Breast epithelium (tissue), 4 donors: Measurements from ENCODE around the gene PBXIP1. TPM values are rescaled to one million over a fixed set of nuclear protein-coding genes. Genes with fewer than 3 reads are reported as not detected.
"Not testable (repeated sequence)": the region's sequence is repeated elsewhere in the genome, so short reads cannot be mapped to it uniquely, and the experiment has no call there.

Experiments
- DNase-seq, 2 donors: peaks; one replicate each; pipeline ENCODE4 v3.0.0-alpha.2; 2019; ENCODE audit warnings: low spot score in 2 of 2
- H3K27ac ChIP-seq, 2 donors: fragments of 200-600 bp; sonication (generic) in 1 of 2; one replicate each; pipeline ENCODE4 v1.5.1; 2016 to 2019; ENCODE audit warnings: mild to moderate bottlenecking in 1 of 2
- H3K27me3 ChIP-seq, 2 donors: fragments of 200-600 bp; sonication (generic) in 1 of 2; one replicate each; pipeline versions ENCODE4 v1.5.1 to v1.6.0; 2017 to 2019; ENCODE audit warnings: control low read depth in 1 of 2, mild to moderate bottlenecking in 1 of 2
- H3K36me3 ChIP-seq: fragments of 200-600 bp; one replicate; pipeline ENCODE4 v1.5.1; 2019
- H3K4me1 ChIP-seq, 2 donors: fragments of 200-600 bp; sonication (generic); one replicate each; pipeline ENCODE4 v1.5.1; 2016 to 2019; ENCODE audit warnings: control low read depth in 1 of 2
- H3K4me3 ChIP-seq, 3 donors: fragments of 200-600 bp; sonication (generic); 1 replicate in 2 of 3; 2 replicates in 1 of 3; pipeline ENCODE4 v1.5.1; 2016 to 2019; ENCODE audit warnings: mild to moderate bottlenecking in 3 of 3, moderate library complexity in 2 of 3
- H3K9me3 ChIP-seq, 2 donors: fragments of 200-600 bp; sonication (generic) in 1 of 2; one replicate each; pipeline ENCODE4 v1.5.1; 2016 to 2019; ENCODE audit warnings: control low read depth in 1 of 2
- CTCF ChIP-seq, 3 donors: fragments of 450-650 bp; IDR thresholded peaks; one replicate each; pipeline ENCODE4 v1.5.1; 2016 to 2017; ENCODE audit warnings: antibody characterized with exemption in 3 of 3, mild to moderate bottlenecking in 3 of 3, moderate library complexity in 3 of 3
- POLR2A ChIP-seq: fragments of 450-650 bp; IDR thresholded peaks from one replicate; pipeline ENCODE4 v1.6.1; 2016; ENCODE audit warnings: antibody characterized with exemption, mild to moderate bottlenecking, moderate library complexity
- POLR2AphosphoS5 ChIP-seq, 3 donors: sonication (generic); formaldehyde crosslinking; IDR thresholded peaks; one replicate each; pipeline ENCODE4 v1.6.1; 2017; ENCODE audit warnings: antibody characterized with exemption in 3 of 3
- intact Hi-C: fragments of 100-400 bp; cut with DNase I; formaldehyde crosslinking; loops from one replicate; pipeline ENCODE4 v1.15.1; 2023; ENCODE audit warnings: low total_unique reads
- total RNA-seq, 3 donors: library from RNA; depleted of rRNA; stranded (reverse); fragments of >200 nt; gene quantifications; one replicate each; pipeline ENCODE4 v1.1.0, GENCODE V29; 2016

PBXIP1 gene
- total RNA-seq, 3 donors from 2014 or later, result 79.3 to 156 (median 105) TPM

DNA sequence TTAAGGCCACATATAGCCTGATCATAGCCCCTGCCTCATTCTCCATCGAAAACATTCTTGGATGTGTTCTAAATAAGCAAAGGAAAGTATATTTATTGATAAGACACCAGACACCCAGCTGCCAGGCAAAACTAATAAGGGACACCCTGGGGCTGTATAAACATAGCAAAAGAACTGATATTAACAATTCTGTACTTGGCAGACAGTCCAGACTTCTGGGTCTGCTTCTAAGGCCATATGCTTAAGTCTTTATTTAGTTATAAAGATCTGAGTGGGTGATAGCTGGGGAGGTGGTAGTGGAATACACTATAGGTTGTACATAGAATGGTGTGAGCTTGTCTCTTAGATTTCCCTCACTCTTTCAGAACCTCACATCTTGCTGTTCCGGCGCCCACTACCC is 22.5 kb upstream of the PBXIP1 start:
- Histone ChIP-seq H3K4me1 (peaks cover 4 to 16% of the 10 kb centered on the region in 2 donors), H3K36me3 (no peaks in the 10 kb centered on the region), H3K27ac (no peak overlapping the region), H3K9me3 (no peaks in the 10 kb centered on the region), H3K4me3 (no peak overlapping the region), H3K27me3 (no peaks in the 10 kb centered on the region)
- no peak for DNase-seq
- no peak for TF ChIP-seq POLR2A
- no peak for TF ChIP-seq POLR2AphosphoS5 (IDR thresholded peaks at IDR 0.05)
- no peak for TF ChIP-seq CTCF (IDR thresholded peaks at IDR 0.05)
- intact Hi-C loops, result no loop called here

- DNase-seq, H3K27me3 ChIP-seq, H3K36me3 ChIP-seq, H3K4me3 ChIP-seq, intact Hi-C loops, H3K9me3 ChIP-seq: not testable (repeated sequence)
- Histone ChIP-seq H3K4me1 (peaks cover 4 to 16% of the 10 kb centered on the region in 2 donors), H3K27ac (peak overlapping the region in 1 of 2 donors; percentile 8)
Observed at GRCh38 chr1:154977762-154978161, 21.9 kb upstream of the PBXIP1 start.

GRCh38 chr1:154975409-154976059 is 19.6 kb upstream of the PBXIP1 start:
- DNase-seq, result peak; percentile 63 to 71
- H3K36me3 ChIP-seq, result no peaks in the 10 kb centered on the region
- intact Hi-C loops, result no loop called here

DNA sequence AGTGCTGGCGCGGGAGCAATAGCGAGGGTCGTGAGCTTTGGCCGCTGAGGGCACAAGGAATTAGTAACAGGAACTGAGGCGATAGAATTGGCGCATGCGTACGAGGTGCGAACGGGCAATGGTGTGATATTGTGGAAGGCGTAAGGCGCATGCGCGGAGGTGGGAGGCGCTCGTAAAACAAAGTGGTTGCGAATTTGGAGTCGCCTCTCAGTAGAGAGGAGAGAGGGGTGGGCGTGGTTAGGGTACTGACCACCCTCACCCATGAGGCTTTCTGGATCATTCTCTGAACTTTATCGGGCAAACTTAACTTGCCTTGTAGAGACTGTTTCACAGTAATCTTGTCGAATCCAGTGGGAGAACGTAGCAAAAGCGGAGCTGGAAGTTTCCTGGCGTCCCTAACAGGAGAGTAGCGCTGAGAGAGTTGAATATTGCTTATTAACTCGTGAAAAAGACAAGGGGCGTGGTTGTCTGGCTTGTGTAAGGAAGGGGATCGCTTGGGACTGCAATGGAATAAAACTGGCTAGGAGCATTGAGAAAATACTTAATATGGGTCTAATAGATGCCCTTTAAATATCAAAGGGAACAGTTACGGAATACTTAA is 19.0 kb upstream of the PBXIP1 start:
- peak in 2 of 3 donors; percentile 30 to 70 for TF ChIP-seq POLR2AphosphoS5 (IDR thresholded peaks at IDR 0.05)
- TF ChIP-seq CTCF (IDR thresholded peaks at IDR 0.05), result no peak
- TF ChIP-seq POLR2A, result no peak
- DNase-seq, result peak; percentile 94
- H3K4me3 ChIP-seq, result peak overlapping the region; percentile 57 to 76 (median 76)
- peak overlapping the region; percentile 99 to 100 for H3K27ac ChIP-seq
- no peaks in the 10 kb centered on the region for H3K36me3 ChIP-seq
- no peaks in the 10 kb centered on the region for H3K9me3 ChIP-seq
- intact Hi-C loops, result no loop called here
- peaks cover 12 to 23% of the 10 kb centered on the region in 2 donors for H3K4me1 ChIP-seq
- no peaks in the 10 kb centered on the region for H3K27me3 ChIP-seq

More at GRCh38 chr1:154975409-154976059, 19.6 kb upstream of the PBXIP1 start:
- Histone ChIP-seq H3K9me3 (no peaks in the 10 kb centered on the region), H3K4me1 (peaks cover 12 to 20% of the 10 kb centered on the region in 2 donors), H3K4me3 (peak overlapping the region; percentile 57 to 76 (median 76)), H3K27ac (peak overlapping the region; percentile 99 to 100), H3K27me3 (no peaks in the 10 kb centered on the region)
- TF ChIP-seq POLR2AphosphoS5 (IDR thresholded peaks at IDR 0.05) (no peak), CTCF (IDR thresholded peaks at IDR 0.05) (no peak), POLR2A (no peak)

GRCh38 chr1:154974102-154974807 is 18.4 kb upstream of the PBXIP1 start, which contains the start of gene CKS1B:
CKS1B (plus strand) TSS chr1:154974681; CDS start chr1:154974746, 65 bp downstream.
- no peaks in the 10 kb centered on the region for H3K9me3 ChIP-seq

More at GRCh38 chr1:154974102-154974807, 18.4 kb upstream of the PBXIP1 start, which contains the start of gene CKS1B:
- peak within 1 kb of the TSS; percentile 57 to 76 (median 76) for H3K4me3 ChIP-seq
- DNase-seq, result peak; percentile 99 to 100
- peaks cover 14 to 26% of the 10 kb centered on the region in 2 donors for H3K4me1 ChIP-seq
- peak within 1 kb of the TSS; percentile 99 to 100 for H3K27ac ChIP-seq
- no peaks in the 10 kb centered on the region for H3K36me3 ChIP-seq
- H3K27me3 ChIP-seq, result no peaks in the 10 kb centered on the region
- intact Hi-C loops, result no loop called here
- TF ChIP-seq POLR2A (peak; percentile 75), POLR2AphosphoS5 (IDR thresholded peaks at IDR 0.05) (peak in 2 of 3 donors; percentile 71 to 82), CTCF (IDR thresholded peaks at IDR 0.05) (no peak)
